GM12875 (cell line): Measurements from ENCODE around the gene SLC6A7.

Source experiments
- H3K4me3 ChIP-seq: one replicate; pipeline ENCODE4 v1.5.1; 2011; ENCODE audit warnings: low read depth, low read length, control low read depth
- TF ChIP-seq, protein P1 (sequence below): IDR thresholded peaks from 2 replicates; pipeline ENCODE4 v1.5.1; 2011; ENCODE audit warnings: low read depth, mild to moderate bottlenecking, control low read depth, inconsistent platforms, low read length, moderate library complexity, borderline replicate concordance; ENCODE audit not compliant: insufficient read depth

Gene SLC6A7

DNA sequence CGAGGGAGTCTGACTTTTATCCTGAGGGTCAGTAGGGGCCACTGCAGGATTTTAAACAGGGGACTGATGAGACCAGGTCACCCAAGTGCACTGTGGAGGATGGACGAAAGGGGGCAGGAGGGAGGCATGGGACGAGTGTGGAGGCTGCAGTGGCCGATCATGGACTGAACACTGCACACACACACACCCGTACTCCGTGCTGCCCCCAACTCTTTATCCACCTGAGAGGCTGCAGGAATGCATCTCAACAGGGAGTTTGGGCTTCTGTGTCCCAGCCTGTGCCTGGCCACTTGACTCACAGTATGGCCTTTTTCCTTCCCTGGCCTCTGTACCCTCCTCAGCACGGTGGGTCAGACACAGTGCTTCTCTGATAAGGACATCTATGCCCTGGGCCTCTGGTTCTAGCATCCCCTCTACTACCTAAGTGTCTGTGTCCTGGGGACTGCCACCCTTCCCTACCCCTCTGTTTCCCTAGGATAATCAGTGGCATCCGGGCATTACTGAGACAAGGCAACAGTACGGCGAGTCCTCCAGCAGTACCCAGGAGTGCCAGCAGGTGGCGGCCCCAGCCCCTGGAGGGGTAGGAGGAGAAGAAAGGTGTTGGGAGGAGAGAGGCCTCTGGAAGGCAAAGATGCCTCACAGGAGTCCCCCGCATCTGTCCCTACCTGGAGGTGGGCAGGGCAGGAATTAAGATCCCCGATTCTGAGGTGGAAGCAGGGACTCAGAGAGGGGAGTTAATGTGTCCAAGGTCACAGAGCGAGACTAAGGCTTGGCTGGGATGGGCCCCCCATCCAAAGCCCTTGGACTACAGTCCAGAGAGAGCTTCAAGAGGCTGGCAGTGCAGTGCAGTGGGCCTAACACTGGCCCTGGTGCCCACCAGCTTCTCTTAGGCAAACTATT lies 28.4 kb upstream of the SLC6A7 start:
- H3K4me3 ChIP-seq, result no peak overlapping the region
- TF ChIP-seq, protein P1, sequence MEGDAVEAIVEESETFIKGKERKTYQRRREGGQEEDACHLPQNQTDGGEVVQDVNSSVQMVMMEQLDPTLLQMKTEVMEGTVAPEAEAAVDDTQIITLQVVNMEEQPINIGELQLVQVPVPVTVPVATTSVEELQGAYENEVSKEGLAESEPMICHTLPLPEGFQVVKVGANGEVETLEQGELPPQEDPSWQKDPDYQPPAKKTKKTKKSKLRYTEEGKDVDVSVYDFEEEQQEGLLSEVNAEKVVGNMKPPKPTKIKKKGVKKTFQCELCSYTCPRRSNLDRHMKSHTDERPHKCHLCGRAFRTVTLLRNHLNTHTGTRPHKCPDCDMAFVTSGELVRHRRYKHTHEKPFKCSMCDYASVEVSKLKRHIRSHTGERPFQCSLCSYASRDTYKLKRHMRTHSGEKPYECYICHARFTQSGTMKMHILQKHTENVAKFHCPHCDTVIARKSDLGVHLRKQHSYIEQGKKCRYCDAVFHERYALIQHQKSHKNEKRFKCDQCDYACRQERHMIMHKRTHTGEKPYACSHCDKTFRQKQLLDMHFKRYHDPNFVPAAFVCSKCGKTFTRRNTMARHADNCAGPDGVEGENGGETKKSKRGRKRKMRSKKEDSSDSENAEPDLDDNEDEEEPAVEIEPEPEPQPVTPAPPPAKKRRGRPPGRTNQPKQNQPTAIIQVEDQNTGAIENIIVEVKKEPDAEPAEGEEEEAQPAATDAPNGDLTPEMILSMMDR, result peak; percentile 97

DNA sequence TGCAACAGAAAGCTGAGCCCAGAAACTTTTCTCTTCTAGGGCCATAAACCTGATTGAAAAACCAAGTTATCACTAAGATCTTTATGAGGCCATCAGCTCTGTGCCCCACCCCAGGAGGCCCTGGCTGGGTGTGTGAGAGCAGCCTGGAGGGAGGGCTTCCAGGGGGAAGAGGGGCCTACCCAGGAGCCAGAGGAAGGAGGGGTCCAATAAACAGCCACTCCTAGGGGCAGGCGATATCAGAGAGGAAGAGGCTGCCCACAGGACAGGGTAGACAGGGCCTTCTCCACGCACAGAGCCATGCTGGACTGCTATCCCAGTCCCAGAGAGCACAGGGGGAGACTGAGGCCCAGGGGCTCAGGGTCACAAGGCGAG lies 27.7 kb upstream of the SLC6A7 start:
- TF ChIP-seq, protein P1, result no peak
- no peak overlapping the region for H3K4me3 ChIP-seq

- H3K4me3 ChIP-seq, result no peak overlapping the region
- TF ChIP-seq, protein P1, result no peak
Observed at GRCh38 chr5:150163035-150163434, 26.8 kb upstream of the SLC6A7 start.

GRCh38 chr5:150163547-150164059 lies 26.3 kb upstream of the SLC6A7 start:
- TF ChIP-seq, protein P1, result no peak

GRCh38 chr5:150164211-150164980 lies 25.5 kb upstream of the SLC6A7 start:
- TF ChIP-seq, protein P1, result no peak

More at GRCh38 chr5:150163547-150164059, 26.3 kb upstream of the SLC6A7 start:
- no peak overlapping the region for H3K4me3 ChIP-seq

DNA sequence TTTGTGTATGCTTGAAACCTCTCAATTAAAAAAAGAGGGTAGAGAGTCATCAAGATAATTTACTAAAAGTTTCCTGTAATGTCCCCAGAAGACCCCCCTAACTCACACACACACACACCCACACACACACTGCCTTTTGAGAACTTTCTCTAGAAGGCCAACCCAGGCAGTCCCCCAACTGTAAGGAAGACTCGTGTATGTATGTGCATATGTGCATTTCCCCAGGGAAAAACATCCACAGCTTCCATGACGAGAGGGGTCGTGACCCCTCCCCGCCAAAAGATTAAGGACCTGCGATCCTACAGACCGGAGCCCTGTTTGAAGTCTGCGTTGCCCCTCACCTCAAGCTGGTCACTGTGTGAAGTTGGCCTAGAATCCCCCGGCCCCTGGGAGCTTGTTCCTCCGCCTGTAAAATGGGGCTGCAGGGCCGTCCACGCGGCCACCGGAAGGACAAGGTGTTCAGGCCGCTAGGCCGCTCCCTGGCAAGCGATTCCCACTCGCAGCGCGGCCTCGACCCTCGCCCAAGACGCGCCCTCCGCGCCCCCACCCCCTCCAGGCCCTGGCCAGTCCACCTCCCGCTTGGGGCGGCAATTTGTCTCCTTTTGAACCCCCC lies 23.7 kb upstream of the SLC6A7 start:
- TF ChIP-seq, protein P1, result no peak
- no peak overlapping the region for H3K4me3 ChIP-seq

More at GRCh38 chr5:150164211-150164980, 25.5 kb upstream of the SLC6A7 start:
- H3K4me3 ChIP-seq, result no peak overlapping the region
